Measurements from ENCODE around the gene FDXACB1. TPM values are rescaled to one million over a fixed set of nuclear protein-coding genes. Genes with fewer than 3 reads are reported as not detected.
"Not testable (repeated sequence)": the region's sequence is repeated elsewhere in the genome, so short reads cannot be mapped to it uniquely, and the experiment has no call there.

The FDXACB1 gene
- total RNA-seq, 1 donor from 2014 or later = 1.8 TPM

DNA sequence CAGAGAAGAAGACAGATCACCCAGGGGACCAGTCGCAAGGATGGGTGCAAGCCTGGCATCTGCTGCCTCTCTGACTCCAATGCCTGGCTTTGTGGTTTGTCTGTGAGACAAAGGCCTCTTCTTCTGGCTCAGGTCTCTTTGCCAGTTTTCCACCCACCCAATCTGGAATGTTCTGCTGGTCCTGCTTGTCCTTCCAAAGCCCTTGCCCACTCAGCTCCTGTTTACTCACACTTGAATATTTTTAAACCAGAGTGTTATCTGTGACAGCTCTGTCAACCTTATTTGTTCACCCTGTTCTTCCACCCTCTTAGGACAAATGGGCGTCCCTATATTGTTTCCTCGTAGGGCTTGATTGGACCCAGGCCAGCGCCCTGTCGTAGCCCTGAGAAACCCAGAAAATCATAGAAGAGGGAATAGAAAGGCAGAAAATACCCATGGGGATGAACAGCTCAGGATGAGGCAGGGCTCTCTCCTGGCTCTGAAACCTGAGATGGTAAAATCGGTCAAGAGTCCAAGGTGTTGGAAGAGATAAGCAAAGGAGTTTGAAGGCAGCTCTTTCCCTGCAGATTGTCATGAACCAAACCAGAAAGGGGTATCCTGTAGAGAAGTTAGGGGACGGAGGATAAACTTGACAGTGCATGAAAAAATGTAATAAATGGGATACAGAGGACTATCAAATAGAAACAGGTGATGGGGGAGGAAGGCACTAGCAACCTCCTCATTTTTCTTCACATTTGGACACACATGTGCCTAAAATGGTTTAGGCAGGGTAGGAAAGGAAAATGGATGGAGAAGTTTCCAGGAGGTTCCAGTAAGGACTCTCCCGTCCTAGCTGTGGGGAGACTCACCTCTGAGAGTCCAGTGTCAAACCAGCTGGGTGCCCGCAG is 32.0 kb upstream of the FDXACB1 start:
- DNase-seq (ENCODE audit: low spot score) = no peak

GRCh38 chr11:111909378-111909777 is 30.4 kb upstream of the FDXACB1 start:
- DNase-seq (ENCODE audit: low spot score) = no peak

- DNase-seq (ENCODE audit: low spot score) = no peak
These were observed 29.8 kb upstream of the FDXACB1 start for GRCh38 chr11:111908639-111909305.

- DNase-seq (ENCODE audit: low spot score) = no peak
These were observed 27.7 kb upstream of the FDXACB1 start for GRCh38 chr11:111906680-111907079.

GRCh38 chr11:111905411-111905810 is 26.4 kb upstream of the FDXACB1 start:
- DNase-seq (ENCODE audit: low spot score) = no peak

DNA sequence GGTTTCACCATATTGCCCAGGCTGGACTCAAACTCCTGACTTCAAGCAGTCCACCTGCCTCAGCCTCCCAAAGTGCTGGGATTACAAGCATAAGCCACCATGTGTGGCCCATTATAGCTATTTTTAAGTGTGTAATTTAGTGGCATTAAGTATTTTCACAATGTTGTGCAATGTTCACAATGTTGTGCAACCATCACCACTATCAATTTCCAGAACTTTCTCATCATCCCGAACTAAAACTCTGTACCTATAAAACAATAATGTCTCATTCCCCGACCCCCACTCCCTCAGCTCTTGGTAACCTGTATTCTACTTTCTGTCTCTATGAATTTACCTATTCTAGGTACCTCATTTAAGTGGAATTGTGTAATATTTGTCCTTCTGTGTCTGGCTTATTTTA is 7.9 kb upstream of the FDXACB1 start:
- no peak for DNase-seq (ENCODE audit: low spot score)

GRCh38 chr11:111886032-111886431 is 7.1 kb upstream of the FDXACB1 start:
- DNase-seq (ENCODE audit: low spot score) = no peak

GRCh38 chr11:111885053-111885452 is 6.1 kb upstream of the FDXACB1 start:
- DNase-seq (ENCODE audit: low spot score) = not testable (repeated sequence)

- no peak for DNase-seq (ENCODE audit: low spot score)
These were observed 3.2 kb upstream of the FDXACB1 start for GRCh38 chr11:111882202-111882601.

- no peak for DNase-seq (ENCODE audit: low spot score)
These were observed 634 bp upstream of the FDXACB1 start for GRCh38 chr11:111879637-111879960.

DNA sequence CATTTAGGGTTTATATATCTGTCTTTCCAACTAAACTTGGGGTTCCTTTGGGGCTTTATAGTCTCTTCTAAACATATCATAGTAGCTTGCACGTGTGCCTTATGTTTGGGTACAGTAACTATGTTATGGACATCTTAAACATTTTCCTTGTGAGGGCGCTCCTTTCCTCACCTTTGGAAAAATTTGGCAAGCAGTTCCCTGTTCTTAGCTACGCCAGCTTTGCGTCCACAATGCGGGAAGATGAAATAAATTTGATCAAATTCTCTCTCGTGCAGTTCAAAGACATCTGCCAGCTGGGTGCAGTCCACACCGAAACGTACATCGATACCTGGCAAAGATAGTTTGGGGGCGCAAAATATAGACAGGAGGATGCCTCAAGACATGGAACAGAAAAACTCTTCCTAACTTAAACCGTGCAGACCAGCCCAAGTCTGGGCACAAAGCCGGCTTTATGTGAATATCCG is 548 bp downstream of the FDXACB1 start:
- DNase-seq (ENCODE audit: low spot score) = no peak

GRCh38 chr11:111871693-111872161 is 7.2 kb downstream of the FDXACB1 start:
- no peak for DNase-seq (ENCODE audit: low spot score)

- DNase-seq (ENCODE audit: low spot score) = peak; percentile 88
These were observed 7.9 kb downstream of the FDXACB1 start, which contains the start of gene ALG9 for GRCh38 chr11:111870886-111871692. Gene ALG9, minus strand, starts transcription at chr11:111871581. Its CDS starts 99 bp downstream, at chr11:111871482.

DNA sequence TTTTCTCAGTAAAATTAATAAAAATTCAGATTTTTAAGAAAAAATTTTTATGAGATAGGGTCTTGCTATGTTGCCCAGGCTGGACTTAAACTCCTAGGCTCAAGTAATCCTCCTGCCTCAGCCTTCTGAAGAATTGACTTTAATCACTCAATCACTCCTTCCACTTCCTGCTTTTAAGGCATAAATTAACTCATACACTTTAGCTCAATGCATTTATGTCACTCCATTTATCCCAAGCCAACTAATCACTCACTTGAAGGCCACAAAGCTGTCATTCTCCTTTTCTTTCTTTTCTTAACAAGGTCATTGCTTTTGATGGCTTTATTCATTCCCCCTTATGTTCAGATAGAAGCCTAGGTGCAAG is 8.5 kb downstream of the FDXACB1 start:
- DNase-seq (ENCODE audit: low spot score) = no peak

GRCh38 chr11:111870113-111870512 is 8.9 kb downstream of the FDXACB1 start:
- DNase-seq (ENCODE audit: low spot score) = no peak

DNA sequence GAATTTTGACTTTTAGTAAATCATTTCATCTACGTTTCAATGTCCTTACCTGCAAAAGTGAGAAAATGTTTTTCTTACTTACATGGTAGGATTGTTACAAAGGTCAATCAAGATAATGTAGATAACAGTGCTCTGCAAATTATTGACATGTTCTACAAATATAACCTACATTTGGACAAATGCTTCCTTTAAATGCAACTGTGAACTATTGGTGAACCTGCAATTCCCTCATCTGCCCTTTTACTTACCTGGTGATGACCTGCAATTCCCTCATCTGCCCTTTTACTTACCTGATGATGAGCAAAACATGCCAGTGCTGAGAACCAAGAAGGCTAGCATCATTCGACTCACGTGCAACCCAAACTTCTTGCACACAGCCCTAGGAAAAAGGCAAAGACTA is 18.7 kb downstream of the FDXACB1 start:
- DNase-seq (ENCODE audit: low spot score) = no peak

DNA sequence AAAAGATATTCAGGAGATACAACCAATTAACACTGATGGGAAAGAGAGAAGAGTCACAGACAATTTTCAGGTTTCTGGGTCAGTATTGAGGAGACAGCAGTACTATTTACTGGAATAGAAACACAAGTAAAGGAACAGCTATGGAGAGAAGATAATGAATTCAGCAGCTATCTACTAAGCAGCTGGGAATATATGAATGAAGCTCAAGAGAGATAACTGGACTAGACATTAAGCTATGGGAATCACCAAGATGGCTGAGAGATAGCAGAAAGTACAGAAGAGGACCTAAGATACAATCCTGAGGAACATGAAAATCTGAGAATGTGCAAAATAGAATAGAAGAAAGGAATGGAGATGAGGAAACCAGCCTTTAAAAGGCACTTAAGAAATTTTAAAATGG is 23.5 kb downstream of the FDXACB1 start:
- no peak for DNase-seq (ENCODE audit: low spot score)

DNA sequence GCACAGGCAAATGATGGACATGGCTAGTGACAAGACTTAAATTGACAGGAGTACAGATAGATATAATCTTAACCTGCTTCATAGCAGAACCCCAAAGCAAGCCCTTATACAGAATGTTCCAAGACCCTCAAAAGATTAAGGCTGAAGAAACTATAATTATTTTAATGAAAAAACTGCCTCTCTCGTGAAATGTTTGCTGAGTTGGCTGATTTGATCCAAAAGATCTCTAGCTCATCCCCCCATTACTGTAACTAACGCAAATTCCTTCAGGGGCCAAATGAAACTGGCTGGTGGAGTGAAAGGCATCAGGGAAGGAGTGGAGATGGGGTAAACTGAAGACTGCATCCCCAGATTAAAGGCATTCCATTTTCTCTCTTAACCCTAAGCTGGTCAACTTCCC is 26.9 kb downstream of the FDXACB1 start:
- no peak for DNase-seq (ENCODE audit: low spot score)

- DNase-seq (ENCODE audit: low spot score) = no peak
These were observed 27.3 kb downstream of the FDXACB1 start for GRCh38 chr11:111851636-111852035.

DNA sequence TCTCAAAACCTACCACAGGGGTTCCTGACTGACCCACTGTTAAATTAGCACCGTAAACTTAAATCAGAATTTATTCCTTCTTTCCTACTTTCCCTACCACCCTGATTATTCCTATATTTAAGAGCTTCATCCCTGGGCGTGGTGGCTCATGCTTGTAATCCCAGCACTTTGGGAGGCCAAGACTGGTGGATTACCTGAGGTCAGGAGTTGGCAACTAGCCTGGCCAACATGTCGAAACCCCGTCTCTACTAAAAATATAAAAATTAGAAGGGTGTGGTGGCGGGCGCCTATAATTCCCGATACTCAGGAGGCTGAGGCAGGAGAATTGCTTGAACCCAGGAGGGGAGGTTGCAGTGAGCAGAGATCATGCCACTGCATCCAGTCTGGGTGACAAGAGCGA is 27.9 kb downstream of the FDXACB1 start:
- DNase-seq (ENCODE audit: low spot score) = no peak

DNA sequence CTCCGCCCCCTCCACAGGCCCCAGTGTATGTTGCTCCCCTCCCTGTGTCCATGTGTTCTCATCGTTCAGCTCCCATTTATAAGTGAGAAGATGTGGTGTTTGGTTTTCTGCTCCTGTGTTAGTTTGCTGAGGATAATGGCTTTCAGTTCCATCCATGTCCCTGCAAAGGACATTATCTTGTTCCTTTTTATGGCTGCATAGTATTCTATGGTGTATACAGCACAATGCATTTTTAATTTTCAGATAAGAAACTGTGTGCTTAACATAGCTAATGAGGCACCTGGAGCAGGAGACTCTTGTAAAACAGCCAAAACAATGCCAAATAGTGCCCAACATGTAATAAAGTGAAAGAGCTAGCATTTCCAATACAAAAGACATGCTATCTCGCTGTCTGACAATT is 29.3 kb downstream of the FDXACB1 start:
- DNase-seq (ENCODE audit: low spot score) = no peak

DNA sequence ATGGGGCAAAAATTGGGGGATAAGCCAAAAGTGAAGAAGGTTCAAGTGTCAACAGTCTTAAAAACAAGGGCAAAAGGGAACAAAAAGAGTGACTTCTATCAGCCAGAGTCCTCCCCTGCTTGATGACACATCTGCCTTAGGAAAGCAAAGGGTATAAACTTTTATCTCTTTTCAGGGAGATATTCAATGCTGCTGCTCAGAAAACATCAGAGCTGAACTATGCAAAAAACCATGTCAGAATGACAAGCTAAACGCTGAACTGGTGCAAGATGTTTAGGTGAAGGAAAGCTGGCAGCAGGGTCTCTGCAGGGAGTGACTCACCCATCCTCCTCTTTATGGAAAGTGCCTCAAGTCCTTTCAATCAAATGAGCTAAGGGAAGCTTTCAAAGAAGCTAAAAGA is 32.3 kb downstream of the FDXACB1 start:
- no peak for DNase-seq (ENCODE audit: low spot score)

Data from mucosa of gallbladder (tissue), 1 donor.